Raji (cell line): ENCODE measurements around the gene WDR45B.

Source experiments
- POLR2A ChIP-seq: IDR thresholded peaks from 2 replicates; pipeline ENCODE4 v1.6.1; 2011; ENCODE audit warnings: low read depth, low read length, control low read depth; ENCODE audit not compliant: insufficient read depth

Gene WDR45B

DNA sequence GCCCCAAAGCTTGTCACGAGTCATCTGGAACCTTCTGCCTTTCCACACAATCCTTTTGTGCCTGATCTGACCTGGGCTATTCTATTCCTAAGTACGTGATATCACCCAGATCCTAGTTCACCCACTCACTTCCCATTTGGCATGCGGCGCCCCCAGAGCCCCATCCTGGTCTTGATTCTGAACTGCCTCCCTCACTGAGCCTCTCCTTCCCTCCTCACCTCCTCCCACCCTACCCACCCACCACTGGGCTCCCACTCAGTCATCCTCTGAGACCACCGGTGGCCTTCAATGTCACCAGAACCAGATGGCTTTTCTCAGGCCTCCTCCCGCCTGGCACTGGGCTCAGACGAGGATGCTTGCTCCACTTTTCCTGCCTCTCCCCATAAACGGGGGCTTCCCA, 18.5 kb downstream of the WDR45B start:
- TF ChIP-seq POLR2A, result no peak

DNA sequence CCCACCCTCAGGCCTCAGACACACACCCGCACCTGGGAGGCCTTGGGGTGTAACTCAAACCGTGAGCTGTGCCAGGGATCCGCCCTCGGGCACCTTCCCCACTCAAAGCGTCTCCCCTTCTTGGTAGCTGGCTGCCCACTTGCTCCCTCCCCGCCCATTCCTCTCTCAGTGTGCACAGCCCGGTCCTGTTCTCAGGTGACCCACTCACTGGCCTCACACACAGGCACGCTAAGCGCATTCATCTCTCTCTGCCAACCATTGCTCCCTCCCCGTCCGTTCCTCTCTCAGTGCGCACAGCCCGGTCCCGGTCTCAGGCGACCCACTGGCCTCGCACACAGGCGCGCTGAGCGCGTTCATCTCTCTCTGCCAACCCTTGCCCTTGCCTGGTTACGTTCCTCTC, 20.8 kb downstream of the WDR45B start:
- no peak for TF ChIP-seq POLR2A

DNA sequence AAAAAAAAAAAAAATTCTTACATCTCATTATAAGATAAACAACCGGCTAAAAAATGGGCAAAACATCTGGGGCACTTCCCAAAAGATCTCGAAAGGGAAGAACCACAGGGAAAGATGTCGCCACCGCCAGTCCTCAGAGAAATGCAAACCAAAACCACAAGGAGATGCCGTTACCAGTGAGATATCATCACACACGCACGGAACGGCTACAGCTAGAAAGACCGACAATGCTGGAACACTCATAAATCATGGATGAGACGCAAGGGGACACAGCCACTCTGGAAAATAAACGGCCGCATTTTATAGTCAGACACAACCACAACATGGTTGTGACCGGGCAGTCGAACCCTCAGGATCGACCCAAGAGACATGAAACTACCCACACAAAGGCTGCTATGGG, 24.5 kb downstream of the WDR45B start:
- no peak for TF ChIP-seq POLR2A

DNA sequence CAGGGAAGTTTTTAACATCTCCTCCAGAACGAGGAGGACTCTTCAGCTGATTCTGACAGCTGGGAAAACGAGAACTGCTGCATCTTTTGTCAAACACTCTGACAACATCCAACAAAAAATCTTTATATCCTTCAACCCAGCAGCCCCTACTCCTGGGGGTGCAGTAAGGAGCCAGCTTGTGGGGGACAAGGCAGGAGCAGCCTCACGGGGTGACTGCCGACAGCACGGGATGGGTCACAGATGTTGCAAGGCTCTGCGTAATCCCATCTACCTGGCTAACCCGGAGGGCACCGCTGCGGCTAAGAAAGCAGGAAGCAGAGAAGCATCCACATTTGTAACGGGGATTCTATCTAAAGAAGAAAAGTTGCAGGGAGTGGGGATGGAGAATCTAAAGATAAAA, 28.6 kb downstream of the WDR45B start:
- no peak for TF ChIP-seq POLR2A

DNA sequence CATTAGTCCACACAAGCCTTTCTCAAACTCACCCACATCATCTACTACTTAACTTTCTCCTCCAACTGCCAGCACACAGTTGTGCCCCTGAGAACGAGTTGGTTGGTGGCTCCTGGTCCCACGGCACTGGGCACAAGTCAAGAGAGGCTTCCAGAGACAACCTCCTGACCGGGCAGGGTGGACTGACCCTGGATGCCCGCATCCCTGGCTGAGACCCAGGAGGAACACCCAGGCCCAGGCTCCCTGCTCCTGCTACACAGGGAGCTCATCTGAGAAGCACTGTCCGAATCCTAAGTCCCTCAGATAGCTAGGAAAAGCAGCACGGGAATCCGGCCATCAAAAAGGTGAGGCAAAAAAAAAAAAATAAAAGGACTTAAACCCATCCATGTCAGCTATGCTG, 29.0 kb downstream of the WDR45B start:
- no peak for TF ChIP-seq POLR2A

DNA sequence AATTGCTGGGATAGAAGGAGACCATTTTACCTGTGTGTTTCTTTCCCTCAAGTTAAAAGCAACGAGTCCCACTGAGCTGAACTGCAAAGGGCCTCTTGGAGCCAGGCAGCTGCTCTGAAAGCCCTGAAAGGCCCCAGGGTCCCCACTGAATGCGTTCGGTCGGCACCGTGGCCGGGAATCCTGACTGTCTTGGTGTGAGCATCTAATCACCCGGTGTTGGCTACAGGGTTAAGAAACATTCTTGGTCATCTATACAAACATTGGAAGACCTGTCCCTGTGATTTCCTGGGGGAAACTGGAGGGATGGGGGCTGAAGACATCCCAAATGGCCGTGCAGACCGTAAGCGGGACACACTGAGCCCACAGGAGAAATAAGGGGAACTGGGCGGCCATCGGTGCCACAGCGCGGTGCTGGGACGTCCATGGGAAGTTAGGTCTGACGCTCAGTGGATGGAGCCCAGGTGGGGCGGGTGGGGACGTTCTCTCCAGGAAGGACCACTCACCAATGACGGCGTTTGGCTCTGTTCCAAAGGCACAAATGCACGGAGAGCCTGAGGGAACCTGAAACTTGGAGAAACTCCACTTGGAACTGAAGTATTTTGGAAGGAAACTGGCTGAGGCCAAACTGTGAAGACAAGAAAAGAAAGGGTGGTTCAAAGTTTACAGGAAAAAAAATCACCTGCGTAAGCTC, 32.1 kb downstream of the WDR45B start:
- no peak for TF ChIP-seq POLR2A

DNA sequence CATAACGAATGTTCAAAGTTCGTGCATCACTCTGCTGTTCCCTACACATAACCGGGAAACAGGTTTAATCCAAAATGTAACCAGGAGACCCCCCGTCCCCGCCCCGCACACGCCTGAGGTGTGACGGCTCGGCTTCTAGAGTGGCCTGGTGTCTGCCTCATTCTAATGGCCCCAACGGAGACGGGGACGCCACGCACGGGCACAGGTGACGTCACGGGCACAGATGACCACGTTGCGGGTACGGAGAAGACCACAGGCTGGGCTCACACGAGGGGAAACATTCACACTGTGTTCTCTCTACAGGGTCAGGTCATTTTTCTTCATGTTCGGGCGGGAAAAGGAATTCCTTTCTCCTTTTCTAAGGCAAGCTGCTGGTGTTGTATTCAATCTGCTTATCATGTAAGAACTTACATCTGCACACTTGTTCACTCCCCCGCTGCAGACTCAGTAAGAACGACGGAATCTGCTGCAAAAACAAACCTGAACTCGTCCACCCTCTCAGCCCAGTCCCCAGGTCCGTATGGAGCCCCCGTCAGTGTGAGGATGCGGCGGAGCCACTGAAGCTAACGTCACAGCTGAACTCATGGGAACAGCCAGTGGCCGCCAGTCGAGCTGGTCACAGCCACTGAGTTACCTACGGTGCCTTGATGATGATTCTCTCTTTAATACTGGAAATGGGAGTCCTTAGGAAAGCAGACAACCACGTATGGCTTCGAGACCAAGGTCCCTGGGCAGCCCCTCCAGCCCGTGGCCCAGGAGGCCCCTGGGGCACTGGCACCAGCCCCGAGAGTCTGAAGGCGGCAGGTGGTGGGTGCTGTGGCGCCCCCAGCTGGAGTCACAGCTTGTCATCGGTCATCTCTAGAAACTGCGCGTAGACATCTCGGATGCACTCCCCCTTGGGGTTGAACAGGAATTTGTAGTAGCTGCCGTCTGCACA, 32.9 kb downstream of the WDR45B start:
- no peak for TF ChIP-seq POLR2A

DNA sequence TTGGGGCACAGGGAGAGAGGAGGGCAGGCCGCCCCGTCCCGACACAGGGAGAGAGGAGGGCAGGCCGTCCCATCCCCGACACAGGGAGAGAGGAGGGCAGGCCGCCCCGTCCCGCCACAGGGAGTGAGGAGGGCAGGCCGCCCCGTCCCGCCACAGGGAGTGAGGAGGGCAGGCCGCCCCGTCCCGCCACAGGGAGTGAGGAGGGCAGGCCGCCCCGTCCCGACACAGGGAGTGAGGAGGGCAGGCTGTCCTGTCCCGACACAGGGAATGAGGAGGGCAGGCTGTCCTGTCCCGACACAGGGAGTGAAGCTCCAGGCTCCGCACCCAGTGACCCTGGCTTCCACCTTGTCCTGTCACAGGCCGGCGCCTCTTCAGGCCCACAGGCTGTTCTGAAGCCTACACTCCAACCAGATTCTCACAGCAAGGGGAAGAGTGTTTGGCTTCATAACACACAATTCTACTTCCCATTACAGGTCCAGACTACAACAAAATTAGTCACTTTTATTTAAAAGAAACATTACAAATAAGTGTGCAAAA, 34.1 kb downstream of the WDR45B start:
- TF ChIP-seq POLR2A, result no peak

DNA sequence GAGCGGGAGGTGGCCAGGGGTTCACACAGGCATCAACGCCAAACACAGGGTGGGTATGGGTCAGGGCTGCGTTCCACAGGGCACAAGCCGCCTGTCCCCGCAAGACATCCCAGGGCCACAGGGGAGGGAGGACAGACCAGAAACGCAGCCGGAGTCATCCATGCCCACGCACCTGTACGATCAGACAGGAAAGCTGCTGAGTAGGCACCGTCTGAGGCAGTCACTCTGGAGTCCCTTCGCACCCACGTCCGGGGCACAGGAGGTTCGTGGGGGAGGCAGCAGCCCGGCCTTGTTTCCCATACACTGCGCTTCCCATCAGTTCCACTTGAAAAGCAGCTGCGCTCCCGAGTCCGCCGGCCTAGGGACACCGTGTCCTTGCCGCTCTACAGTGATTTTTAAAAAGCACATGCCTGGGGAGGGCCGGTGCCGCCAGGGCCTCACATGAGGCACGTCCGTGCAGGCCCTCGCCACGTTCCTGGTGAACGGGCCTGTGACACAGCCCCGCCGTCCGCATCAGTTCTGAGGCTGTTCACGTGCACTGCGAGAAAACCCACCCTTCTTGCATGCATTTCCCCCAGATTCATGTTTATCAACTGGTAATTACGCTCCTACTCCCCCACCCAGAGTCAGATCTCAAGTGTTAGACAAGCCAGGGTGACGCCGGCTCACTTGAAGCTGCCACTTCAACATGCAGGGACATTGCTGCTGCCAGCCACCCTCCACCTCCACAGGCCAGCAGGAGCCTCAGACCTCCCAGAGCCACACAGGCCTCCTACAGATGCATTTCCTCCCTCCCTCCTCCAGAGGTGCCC, 34.8 kb downstream of the WDR45B start:
- TF ChIP-seq POLR2A, result no peak

DNA sequence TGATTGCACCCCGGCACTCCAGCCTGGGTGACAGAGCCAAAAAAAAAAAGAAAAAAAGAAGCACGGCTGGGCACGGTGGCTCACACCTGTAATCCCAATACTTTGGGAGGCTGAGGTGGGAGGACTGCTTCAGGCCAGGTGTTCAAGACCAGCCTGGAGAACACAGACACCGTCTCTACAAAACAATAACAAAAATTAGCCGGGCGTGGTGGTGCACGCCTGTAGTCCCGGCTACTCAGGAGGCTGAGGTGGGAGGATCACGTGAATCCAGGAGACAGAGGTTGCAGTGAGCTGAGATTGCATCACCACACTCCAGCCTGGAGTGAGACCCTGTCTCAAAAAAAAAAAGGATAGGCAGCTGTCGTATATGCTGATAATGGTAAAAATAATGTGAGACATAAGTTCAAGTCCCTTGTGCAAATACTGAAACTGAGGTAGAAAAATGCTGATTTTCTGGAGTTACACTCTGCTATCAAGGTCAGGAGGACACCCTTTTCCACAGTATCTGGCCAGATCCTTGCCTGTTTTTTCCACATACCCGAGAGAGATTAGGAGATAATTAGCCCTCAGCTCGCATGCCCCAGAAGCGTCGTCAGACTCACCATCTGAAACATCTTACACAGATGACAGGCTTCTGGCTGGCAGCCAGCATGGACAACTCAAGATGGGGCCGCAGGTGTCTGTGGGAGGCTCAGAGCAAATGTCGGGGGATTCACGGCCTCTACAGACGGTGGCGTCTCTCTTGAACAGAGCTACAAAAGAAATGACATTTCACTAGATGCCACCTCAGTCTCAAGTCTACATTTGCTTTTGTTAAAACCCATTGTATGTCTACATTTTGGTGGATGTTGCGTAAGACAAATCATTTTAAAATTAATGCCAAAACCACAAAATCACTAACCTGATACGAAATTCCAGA, 36.8 kb downstream of the WDR45B start:
- TF ChIP-seq POLR2A, result no peak

DNA sequence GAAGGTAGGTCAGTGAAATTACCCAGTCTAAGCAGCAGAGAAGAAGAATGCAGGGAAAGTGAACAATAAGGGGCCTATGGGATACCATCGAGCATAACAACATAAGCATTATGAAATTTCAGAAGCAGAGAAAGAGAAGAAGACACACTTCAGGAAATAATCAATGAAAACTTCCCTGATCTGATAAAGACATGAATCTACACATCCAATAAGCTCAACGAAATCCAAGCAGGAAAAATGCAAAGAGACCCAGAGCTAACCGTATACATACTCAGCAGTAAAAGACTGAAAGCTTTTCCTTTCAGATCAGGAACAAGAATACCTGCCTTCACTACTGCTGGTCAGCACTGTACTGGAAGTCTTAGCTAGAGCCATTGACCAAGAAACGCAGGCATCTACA, 38.6 kb downstream of the WDR45B start:
- no peak for TF ChIP-seq POLR2A

DNA sequence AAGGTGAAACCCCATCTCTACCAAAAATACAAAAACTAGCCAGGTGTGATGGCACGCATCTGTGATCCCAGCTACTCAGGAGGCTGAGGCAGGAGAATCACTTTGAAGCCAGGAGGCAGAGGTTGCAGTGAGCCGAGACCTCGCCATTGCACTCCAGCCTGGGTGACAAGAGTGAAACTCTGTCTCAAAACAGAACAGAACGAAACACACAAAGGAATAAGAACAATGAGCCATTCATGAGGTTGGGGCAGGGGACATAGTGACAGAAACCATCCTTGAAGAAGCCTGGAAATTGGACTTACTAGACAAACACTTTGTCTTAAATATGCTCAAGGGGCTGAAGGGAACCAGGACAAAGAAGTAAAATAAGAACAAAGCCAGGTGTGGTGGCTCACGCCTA, 39.4 kb downstream of the WDR45B start:
- TF ChIP-seq POLR2A, result no peak

DNA sequence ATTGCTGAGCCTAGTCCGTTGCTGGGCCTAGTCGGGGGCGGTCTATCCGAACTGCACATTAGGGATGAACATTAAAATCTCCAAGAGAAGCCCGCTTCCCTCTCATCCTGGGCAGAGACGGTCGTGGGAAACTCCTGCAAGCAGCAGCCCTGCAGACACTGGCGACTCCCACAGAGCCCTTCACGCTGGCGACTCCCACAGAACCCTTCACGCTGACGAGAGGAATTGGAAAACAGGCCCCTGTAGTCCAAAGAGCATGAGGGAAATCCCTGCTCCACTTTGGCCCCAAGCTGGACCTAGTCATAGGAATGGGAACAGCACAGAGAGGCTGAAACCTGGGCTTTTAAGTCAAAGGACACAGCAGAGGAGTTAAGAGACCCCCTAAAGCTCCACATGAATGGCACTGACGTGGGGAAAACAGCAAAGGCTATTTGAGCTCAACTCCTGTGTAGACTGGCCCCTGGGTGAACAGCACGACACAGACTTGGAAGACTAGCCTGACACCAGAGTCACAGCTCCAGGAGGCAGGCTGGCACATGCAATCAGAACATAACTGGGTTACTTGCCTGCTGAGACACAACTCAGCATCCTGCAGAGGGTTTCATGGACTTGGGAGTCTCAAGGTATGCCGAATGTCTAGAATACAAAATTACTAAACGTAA, 42.2 kb downstream of the WDR45B start:
- no peak for TF ChIP-seq POLR2A

DNA sequence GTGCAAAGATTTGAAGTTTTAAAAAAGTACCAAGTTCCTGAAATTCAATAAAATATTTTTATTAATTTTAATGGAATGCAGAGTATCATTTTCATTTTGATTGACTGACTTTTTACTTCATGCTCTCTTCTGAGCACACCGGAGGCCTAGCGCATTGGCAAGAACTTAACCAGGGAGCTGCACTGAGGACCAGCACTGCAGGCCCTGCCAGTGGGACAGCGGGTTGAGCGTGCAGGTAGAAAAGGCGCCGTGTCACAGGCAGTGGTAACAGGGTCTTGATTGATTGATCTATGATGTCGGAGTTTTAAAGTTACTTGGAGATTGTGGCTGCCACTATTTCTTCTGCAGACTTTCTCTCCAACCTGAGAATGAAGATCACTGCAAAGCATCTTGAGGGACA, 43.7 kb downstream of the WDR45B start:
- no peak for TF ChIP-seq POLR2A
